ENCODE results near the gene EEA1. TPM values are rescaled to one million over a fixed set of nuclear protein-coding genes. Genes with fewer than 3 reads are reported as not detected.

Gene EEA1
- polyA plus RNA-seq, 4 donors: 14.8 to 19.9 (median 18.7) TPM

DNA sequence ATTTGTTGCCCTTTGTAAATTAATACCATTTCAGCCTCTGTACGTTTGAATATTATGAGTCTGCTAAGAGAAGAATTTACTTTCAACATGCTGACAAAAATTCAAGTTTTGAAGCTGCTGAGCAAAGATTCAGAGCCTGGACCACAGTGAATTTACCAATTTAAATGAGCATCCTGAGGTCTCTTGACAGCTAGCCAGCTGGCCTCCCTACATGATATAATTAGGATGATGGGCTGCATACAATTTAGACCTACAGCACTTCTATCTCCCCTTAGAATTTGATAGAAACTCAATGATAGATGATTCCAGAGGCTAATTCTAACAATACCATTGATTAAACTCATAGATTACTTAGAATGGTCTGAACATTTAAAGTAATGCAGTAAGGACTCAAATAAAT is 10.0 kb upstream of the EEA1 start:
- no peak for DNase-seq (ENCODE audit: low read depth in 4 of 4, low spot score in 3 of 4)

DNA sequence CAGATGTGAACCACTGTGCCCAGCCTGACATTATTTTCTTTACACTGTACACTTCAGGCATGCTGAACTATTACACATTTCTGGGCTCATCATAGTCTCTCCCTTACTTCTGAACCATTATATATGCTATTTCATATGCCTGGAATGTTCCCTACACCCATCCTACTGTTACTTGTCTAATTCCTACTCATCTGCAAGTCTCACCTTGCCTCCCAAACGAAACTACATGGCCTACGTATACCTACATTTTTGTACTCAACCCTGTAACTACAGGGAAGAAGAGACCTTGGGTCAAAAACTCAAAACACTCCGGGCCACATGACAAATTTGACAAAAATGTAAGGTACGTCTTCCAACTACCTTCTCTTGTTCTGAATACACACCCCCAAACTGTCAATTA is 9.5 kb upstream of the EEA1 start:
- DNase-seq (ENCODE audit: low read depth in 4 of 4, low spot score in 3 of 4): no peak

DNA sequence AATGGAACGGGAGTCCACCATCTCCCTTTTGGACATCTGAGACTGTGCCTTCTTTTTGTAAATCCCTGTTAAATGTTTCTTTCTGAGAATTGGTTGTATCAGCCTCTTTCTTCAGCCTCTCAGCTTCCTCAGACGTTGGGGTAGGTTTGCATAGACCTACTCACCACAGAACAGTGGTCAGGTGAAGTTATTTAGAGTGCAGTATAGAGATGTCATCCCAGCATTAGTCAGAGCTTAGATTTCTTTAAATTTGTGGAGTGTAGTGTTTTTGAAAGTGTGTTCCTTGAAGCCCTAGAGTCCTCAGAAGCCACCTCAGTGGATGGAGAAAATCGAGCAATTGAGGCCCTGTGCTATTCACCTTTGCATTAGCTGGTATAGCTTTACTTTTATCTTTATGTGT is 8.9 kb upstream of the EEA1 start:
- DNase-seq (ENCODE audit: low read depth in 4 of 4, low spot score in 3 of 4): no peak

DNA sequence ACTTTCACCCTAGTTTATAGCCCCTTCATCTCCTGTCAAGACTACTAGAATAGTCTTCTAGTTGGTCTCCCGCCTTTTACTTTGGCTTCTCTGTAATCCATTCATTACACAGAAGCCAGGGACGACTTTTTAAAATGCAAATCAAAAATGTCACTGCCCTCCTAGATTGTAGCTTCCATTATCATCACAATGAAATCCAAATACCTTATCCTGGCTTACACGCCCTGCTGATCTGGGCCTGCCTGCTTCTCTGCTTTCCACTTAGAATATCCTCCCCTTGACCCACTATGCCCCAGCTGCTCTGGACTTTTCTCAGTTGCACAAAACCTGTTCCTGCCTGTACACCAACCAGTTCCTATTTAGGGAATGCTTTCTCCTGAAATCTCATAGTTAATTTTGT is 4.5 kb upstream of the EEA1 start:
- DNase-seq (ENCODE audit: low read depth in 4 of 4, low spot score in 3 of 4): no peak

DNA sequence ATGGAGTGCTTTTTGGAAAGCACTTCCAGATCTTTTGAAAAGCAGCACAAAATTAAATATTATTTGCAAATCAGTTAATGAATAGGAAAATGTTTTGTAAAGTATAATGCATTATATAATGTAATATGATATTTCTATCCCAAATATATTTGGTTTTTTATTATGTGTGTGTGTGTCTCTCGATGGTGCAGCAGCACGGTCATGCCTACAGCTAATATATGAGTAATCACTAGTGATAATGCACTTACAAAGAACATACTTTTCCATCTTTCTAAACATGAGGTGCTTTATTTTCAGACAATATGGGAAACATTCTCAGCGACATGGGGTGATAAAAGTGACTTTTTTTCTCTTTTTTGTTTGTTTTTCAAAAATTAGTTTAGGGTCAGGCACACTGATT is 1.3 kb upstream of the EEA1 start:
- no peak for DNase-seq (ENCODE audit: low read depth in 4 of 4, low spot score in 3 of 4)

DNA sequence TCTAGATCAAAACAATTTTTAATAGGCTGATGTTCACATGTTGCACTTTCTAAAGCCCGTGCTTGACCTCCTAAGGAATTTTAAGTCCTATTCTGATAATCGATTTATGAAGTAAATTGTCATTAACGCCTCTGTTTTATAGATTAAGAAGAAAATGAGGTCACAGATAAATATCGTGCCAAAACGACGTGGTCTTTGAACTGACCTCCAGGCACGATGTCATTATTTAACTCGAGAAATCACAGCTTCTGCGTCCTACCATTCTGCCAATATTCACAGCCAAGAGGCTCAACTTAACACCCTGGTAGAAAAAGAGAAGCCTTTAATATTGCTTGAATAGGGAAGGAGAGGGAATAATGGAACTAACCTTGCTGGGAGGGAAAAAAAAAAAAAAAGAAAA is 888 bp upstream of the EEA1 start:
- no peak for DNase-seq (ENCODE audit: low read depth in 4 of 4, low spot score in 3 of 4)

DNA sequence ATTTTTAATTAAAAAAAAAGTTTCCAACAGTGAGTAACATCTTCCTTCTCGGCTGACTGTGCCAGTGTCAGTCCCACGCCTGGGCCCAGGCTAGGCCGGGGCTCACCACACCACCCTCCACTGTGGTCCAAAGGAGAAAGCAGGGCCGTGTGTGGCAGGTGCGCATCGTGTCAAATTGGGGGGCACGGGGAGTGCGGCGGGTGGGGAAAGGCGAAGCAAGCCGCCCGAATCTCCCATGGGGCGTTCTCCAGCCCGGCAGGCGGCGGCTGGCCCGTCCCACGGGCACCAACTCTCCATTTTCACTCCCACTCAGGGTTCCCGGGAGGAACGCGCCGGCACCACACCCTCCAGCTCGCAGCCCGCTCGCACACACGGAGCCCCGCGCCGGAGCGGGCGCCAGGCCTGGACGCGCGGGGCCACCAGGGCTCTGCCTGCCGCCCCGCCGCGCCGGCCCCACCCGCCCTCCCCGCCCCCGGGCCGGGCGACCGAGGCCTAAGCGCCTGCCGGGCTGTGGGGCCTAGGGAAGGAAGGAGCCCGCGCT is 604 bp downstream of the EEA1 start:
- no peak for DNase-seq (ENCODE audit: low read depth in 4 of 4, low spot score in 3 of 4)

DNA sequence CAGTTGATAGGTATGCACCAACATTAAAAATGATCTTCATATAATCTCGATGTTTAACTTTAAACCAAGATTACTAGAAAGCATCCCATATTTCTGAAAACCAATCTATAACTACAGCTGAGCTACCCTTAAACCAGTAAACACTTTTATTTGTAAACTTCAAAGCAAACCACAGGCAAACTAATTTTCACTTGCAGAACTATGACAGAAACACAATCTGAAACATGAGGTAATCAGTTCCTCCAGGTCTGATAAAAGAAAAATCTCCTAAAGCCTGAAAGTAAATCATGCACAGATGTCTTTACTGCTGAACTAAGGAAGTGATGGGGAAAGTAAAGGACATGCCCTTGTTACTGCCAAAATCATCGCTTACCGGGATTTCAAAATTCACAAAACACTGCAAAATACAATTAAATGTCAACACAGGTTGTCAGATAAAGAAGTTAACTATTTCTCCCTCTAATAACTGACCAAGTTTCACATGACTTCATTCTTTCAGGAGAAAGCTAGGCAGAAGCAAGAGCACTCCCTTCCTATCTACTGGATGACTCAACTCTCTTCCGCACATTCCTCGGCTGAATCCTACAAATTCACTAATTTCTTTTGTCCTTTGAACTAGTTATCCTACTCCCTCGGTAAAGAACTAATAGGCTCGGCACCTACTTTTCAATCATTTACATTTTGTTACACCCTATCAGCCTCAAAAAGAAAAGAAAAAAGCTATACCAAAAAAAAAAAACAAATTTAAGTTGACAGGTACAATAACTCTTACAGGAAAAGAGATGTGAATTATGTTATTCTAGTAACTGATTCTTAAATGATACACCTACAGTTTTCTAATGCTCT is 1.4 kb downstream of the EEA1 start:
- peak in 2 of 4 donors; percentile 21 to 33 for DNase-seq (ENCODE audit: low read depth in 4 of 4, low spot score in 3 of 4)

DNA sequence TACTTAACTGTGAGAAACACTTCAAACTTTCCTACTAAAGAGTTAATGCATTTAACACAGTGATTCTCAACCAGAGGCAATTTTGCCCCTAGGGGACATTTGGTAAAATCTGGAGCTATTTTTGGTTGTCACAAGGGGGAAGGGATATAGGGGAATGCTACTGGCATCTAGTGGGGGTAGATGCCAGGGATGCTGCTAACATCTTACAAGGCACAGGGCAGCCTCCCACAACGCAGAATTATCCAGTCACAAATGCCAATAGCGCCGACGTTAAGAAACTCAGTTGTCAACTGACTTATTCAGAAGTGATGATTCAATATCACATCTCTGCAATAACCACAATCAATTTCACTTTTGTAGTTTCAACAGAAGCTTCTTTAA is 2.0 kb downstream of the EEA1 start:
- DNase-seq (ENCODE audit: low read depth in 4 of 4, low spot score in 3 of 4): no peak

DNA sequence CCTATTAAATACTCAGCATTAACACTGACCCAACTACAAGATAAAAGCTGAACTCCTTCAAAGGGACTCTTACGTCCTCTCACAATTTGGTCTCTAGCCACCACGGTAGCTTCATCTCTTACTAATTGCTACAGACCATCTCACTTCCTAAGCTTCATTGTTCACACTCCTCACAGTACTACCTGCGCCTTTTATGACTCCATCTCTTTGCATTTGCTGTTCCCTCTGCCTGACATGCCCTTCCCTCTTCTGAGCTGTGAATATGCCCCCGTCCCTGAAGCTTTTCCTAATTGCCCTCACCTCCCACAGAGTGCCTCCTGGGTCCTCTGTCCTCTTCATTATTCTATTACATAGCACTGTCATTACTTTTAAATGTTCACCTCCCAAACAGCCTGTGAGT is 2.5 kb downstream of the EEA1 start:
- no peak for DNase-seq (ENCODE audit: low read depth in 4 of 4, low spot score in 3 of 4)

DNA sequence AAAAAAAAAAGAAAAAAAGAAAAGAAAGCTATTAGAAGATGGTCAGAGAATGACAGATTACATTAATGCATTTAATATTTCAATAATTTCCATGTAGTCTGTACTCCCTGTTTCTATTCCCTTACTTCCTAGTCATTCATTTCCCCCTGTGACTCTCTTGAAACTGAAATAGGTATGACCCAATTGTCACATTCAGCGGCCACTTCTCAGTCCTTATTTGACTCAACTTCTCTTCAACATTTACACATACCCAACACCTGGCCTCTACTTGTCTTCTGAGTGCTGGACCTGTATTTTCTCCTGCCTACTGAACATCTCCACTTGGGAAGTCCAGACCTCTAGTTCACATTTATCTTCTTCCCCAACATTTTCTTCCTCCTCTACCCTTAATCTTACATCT is 7.2 kb downstream of the EEA1 start:
- DNase-seq (ENCODE audit: low read depth in 4 of 4, low spot score in 3 of 4): no peak

DNA sequence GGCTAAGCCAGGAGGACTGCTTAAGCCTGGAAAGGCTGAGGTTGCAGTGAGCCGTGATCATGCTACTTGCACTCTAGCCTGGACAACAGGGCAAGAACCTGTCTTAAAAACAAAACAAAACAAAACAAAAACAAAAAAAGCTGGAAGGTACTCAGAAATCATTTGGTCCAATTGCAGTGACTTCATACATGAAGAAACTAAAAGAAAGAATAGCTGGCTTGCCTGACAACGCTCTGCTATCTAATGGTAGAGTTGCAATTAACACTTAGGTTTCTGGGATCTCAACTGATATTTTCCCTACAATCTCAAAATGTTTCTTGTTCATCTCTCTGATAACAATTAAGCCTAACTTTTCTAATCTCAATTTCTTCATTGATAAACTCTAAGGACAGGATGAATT is 13.7 kb downstream of the EEA1 start:
- no peak for DNase-seq (ENCODE audit: low read depth in 4 of 4, low spot score in 3 of 4)

DNA sequence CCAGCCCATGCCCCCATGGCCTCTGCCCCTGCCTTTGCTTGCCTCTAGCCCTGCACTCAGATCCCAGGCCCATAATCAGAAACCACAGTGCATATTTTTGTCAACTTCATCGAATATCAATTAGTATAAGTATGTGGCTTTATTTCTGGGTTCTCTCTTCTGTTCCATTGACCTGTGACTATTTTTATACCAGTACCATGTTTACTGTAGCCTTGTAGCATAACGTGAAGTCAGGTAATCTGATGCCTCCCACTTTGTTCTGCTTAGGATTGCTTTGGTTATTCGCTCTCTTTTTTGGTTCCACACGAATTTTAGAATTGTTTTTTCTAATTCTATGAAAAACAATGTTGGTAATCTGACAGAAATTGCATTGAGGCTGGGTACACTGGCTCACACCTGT is 14.9 kb downstream of the EEA1 start:
- no peak for DNase-seq (ENCODE audit: low read depth in 4 of 4, low spot score in 3 of 4)

DNA sequence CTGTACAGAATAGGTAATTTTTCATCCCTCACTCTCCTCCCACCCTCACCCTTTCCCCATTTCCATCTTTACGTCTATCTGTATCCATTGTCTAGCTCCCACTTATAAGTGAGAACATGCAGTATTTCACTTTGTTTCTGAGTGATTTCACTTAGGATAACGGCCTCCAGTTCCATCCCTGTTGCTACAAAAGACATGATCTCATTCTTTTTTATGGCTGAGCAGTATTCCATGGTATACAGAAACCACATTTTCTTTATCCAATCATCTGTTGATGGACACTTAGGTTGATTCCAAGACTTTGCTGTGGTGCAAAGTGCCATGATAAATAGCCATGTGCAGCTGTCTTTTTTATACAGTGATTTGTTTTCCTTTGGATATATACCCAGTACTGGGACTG is 16.4 kb downstream of the EEA1 start:
- no peak for DNase-seq (ENCODE audit: low read depth in 4 of 4, low spot score in 3 of 4)

DNA sequence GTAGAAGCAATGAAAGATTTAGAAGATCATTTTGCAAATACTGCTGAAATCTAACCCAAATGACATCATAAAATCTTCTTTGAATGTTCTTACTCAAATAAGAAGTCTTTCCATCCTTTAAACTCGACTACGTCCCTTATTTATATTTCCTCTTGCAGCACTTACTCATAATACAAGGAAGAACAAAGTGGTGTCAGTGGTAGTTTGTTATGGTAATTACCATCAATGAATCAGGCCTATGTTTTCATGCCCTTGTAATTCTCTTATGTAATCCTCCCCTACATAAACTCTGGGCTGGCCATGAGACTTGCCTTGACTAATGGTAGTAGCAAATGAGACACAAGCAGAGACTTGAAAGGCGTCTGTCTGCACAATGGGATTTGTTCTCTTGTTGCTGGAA is 17.0 kb downstream of the EEA1 start:
- DNase-seq (ENCODE audit: low read depth in 4 of 4, low spot score in 3 of 4): no peak

DNA sequence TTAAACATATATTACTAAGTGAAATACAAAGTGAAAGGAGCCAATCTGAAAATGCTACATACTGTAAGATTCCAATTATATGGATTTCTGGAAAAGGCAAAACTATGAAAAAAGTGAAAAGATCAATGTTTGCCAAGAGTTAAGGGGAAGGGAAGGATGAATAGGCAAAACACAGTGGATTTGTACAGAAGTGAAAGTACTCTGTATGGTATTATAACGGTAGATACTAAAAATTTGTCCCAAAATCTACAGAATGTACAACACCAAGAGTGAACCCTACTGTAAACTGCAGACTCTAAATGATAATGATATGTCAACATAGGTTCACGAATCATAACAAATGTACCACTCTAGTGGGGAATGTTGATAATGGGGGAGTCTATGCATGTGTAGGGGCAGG is 17.8 kb downstream of the EEA1 start:
- DNase-seq (ENCODE audit: low read depth in 4 of 4, low spot score in 3 of 4): no peak

DNA sequence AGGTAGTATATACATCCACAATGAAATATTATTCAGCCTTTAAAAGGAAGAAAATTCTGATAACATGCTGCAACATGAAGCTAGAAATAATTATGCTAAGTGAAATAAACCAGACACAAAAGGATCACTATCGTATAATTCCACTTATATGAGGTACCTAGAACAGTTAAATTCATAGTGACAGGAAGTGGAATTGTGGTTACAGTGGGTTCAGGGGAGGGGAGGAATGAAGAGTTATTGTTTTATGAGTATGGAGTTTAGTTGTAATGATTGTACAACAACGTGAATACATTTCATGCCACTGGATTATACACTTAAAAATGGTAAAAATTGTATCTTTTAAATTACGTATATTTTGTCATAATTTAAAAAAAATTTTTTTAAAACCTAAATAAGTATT is 21.0 kb downstream of the EEA1 start:
- no peak for DNase-seq (ENCODE audit: low read depth in 4 of 4, low spot score in 3 of 4)

DNA sequence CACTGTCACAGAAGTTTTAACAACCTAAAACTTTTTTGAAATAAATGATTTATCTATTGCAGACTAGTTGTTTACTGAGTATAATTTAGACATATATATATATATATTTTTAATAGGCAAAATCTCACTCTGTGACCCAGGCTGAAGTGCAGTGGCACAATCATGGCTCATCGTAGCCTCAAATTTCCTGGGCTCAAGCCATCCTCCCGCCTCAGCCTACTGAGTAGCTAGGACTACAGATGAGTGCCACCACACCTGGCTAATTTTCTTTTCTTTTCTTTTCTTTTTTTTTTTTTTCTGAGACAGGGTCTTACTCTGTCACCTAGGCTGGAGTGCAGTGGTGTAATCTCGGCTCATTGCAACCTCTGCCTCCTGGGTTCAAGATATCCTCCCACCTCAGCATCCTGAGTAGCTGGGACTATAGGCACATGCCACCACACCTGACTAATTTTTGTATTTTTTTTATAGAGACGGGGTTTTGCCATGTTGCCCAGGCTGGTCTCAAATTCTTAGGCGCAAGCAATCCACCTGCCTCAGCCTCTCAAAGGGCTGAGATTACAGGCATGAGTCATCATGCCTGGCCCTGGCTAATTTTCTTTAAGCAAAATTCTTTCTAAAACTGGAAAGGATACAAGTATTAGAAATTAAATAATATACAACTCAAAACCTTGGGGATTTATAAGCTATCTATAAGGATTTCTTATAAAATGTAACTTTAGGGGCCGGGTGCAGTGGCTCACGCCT is 23.1 kb downstream of the EEA1 start:
- DNase-seq (ENCODE audit: low read depth in 4 of 4, low spot score in 3 of 4): no peak

DNA sequence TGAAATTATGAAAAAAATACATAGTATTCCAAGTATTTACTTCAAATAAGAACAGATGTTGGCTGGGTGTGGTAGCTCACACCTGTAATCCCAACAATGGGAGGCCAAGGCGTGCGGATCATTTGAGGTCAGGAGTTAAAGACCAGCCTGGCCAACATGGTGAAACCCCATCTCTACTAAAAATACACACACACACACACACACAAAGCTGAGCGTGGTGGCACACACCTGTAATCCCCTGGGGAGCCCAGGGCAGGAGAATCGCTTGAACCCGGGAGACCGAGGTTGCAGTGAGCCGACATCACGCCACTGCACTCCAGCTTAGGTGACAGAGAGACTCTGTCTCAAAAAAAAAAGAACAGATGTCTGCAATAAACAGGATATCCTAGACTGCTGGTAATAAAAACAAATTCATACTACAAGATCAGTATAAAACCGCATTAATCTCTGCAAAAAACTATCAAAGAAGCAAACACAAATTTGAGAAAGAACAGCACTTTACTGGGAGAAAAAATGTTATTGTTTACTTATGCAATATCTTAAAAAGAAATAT is 23.8 kb downstream of the EEA1 start:
- DNase-seq (ENCODE audit: low read depth in 4 of 4, low spot score in 3 of 4): no peak

DNA sequence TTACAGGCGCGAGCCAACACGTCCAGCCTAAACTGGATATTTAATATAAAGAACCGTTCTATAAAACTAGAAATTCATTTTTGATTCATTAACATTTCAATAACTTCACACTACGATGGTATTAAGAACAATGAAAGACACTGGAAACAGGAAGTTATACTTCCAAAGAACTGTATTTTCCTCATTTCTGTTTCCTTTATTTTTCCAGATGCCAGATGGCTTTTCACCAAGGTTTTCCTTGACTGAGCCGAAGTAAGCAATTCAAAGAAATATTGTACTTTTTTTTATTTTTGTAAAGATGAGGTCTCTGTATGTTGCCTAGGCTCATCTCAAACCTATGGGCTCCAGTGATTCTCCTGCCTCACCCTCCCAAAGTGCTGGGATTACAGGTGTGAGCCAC is 28.2 kb downstream of the EEA1 start:
- no peak for DNase-seq (ENCODE audit: low read depth in 4 of 4, low spot score in 3 of 4)

DNA sequence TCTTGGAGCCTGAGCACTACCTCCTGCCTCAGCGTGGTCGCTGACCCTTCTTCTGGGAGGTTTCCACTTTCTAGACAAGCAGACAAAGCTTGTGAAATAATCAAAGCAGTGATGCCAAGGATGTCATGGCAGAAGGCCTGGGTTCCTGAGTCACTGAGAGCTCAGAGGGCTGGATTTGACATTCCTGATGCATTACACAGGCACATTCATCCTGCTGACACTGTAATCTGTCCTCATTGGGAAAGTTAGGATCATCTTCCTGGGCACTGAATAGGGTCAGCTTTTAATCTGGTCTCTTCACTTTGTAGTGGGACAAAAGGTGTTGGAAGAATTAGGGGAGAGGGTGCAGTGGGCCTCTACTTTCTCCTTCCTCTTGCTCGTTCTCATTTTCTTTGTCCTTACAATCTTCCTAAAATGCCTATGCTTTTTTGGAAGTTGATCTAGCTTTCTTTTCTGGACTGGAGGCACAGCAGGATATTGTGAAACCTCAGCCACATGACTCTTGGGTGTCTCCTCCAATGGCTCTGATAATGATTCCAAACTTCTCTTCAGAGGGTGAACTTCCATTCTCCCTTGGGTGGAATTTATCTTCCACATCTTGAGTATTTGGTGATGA is 29.6 kb downstream of the EEA1 start:
- peak in 1 of 4 donors; percentile 7 for DNase-seq (ENCODE audit: low read depth in 4 of 4, low spot score in 3 of 4)
